K562 (cell line): ENCODE results near the gene PRKAR2B. TPM values are rescaled to one million over a fixed set of nuclear protein-coding genes. Genes with fewer than 3 reads are reported as not detected.

Experiments
- NKRF ChIP-seq: fragments of 450-650 bp; IDR thresholded peaks from 2 replicates; pipeline ENCODE4 v1.6.1; 2016; ENCODE audit warnings: borderline replicate concordance
- PATZ1 ChIP-seq: fragments of 250-450 bp; sonication (Bioruptor Pico); IDR thresholded peaks from 2 replicates; pipeline ENCODE4 v1.5.0; 2020; ENCODE audit warnings: mild to moderate bottlenecking, borderline replicate concordance
- SOX6 ChIP-seq: fragments of 450-650 bp; IDR thresholded peaks from 2 replicates; pipeline ENCODE4 v1.6.1; 2014; ENCODE audit warnings: mild to moderate bottlenecking
- SP1 ChIP-seq: sonication (generic); formaldehyde crosslinking; IDR thresholded peaks from 2 replicates; pipeline ENCODE4 v1.8.1; 2022; ENCODE audit warnings: mild to moderate bottlenecking, missing genetic modification reagents
- SP2 ChIP-seq: IDR thresholded peaks from 2 replicates; pipeline ENCODE4 v1.6.1; 2011; ENCODE audit warnings: mild to moderate bottlenecking, low read depth, low read length, moderate library complexity; ENCODE audit not compliant: poor library complexity, severe bottlenecking; ENCODE audit errors: extremely low read depth
- STAT6 ChIP-seq: sonication (generic); formaldehyde crosslinking; IDR thresholded peaks from 2 replicates; pipeline ENCODE4 v1.8.1; 2023; ENCODE audit warnings: mild to moderate bottlenecking, missing genetic modification reagents
- TCFL5 ChIP-seq: fragments of 250-450 bp; sonication (Bioruptor Pico); conservative IDR thresholded peaks from 2 replicates; pipeline ENCODE4 v1.6.1; 2021; ENCODE audit warnings: mild to moderate bottlenecking, moderate library complexity, matching md5 sums
- TEAD4 ChIP-seq, 2 experiments: sonication (generic) in 1 of 2; formaldehyde crosslinking in 1 of 2; IDR thresholded peaks; 2 replicates each; pipeline versions ENCODE4 v1.6.1 to v1.8.0; 2012 to 2022; ENCODE audit warnings: borderline replicate concordance in 1 of 2, inconsistent platforms in 1 of 2, low read length in 1 of 2, mild to moderate bottlenecking in 1 of 2, missing genetic modification reagents in 1 of 2
- ZNF274 ChIP-seq: IDR thresholded peaks from 2 replicates; pipeline ENCODE4 v1.6.1; 2011; ENCODE audit warnings: low read depth, mild to moderate bottlenecking, low read length, moderate library complexity, borderline replicate concordance
- polyA plus RNA-seq, 8 experiments: library from polyadenylated mRNA; depleted of rRNA in 4 of 8; stranded (reverse) in 5 of 8; unstranded in 3 of 8; fragments of >200 nt; fragmentation: Nextera tagmentation in 2 of 8; fragmentation: Illumina TruSeq in 1 of 8; extraction: Ambion mirVana in 2 of 8; extraction: Trizol in 1 of 8; gene quantifications; 2 replicates each; pipeline versions ENCODE4 v1.2.1 to v1.2.3, GENCODE V29; 2011 to 2014; ENCODE audit warnings: inconsistent platforms in 1 of 8, missing spikeins in 1 of 8
- total RNA-seq, 7 experiments: library from RNA; depleted of rRNA in 6 of 7; stranded (reverse); fragments of >200 nt in 6 of 7; fragmentation: Illumina TruSeq in 2 of 7; extraction: Trizol in 2 of 7; gene quantifications; 2 replicates each; pipeline versions ENCODE4 v1.2.1 to v1.2.3, GENCODE V29; 2011 to 2021; ENCODE audit warnings: low replicate concordance in 1 of 7
- TF ChIP-seq, protein P1 (sequence below): fragments of 450-650 bp; formaldehyde crosslinking; IDR thresholded peaks from 2 replicates; pipeline ENCODE4 v1.4.0; 2020; ENCODE audit warnings: mild to moderate bottlenecking
- TF ChIP-seq, protein P2 (sequence below): sonication (generic); formaldehyde crosslinking; IDR thresholded peaks from 2 replicates; pipeline ENCODE4 v1.5.0; 2020; ENCODE audit warnings: missing genetic modification reagents
- TF ChIP-seq, protein P3 (sequence below): fragments of 450-650 bp; IDR thresholded peaks from 2 replicates; pipeline ENCODE4 v1.7.0; 2016; ENCODE audit warnings: borderline replicate concordance
- TF ChIP-seq, protein P4 (sequence below): fragments of 250-450 bp; sonication (Bioruptor Pico); IDR thresholded peaks from 2 replicates; pipeline ENCODE4 v1.8.0; 2021; ENCODE audit warnings: mild to moderate bottlenecking, moderate library complexity

Gene PRKAR2B
- total and polyA plus RNA-seq, 9 of the 15 experiments (the other 6 are each of a cell fraction or from before 2014, with no cell fraction given): 59.0 to 173 (median 129) TPM

DNA sequence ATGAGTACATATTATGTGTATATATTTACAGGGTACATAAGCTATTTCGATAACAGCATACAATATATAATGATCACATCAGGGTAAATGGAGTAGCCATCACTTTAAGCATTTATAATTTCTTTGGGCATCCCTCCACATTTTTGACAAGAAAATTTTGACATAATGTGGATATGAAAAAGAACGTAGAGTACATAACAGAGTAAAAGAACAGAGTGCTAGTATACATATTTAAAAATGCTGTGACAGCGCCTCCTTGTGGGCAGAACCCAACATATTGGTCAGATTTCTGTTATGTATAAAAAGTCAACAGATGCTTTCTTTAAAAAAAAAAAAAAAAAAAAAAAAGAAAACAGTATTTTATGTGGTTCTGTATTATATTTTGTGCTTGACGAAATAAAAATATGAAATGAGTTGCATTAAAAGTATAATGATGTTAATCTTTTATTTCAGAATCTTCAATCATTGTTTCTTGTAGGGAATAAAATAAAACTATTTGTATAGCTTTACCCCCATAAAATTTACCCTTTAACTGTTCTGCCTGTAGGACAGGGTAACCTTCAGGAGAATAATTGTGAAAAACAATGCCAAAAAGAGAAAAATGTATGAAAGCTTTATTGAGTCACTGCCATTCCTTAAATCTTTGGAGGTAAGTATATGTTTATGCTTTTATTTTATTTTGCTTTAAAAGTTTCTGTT, 106.0 kb downstream of the PRKAR2B start (continued):
- TF ChIP-seq NKRF (no peak), STAT6 (CRISPR knock-in tag) (no peak), TCFL5 (CRISPR knock-in tag) (no peak), SP1 (CRISPR knock-in tag) (no peak), TEAD4 (IDR thresholded peaks at IDR 0.05; ENCODE audit: low read length) (peak; percentile 24; the same call in 1 of the 2 replicates), TEAD4 (CRISPR knock-in tag; IDR thresholded peaks at IDR 0.05; ENCODE audit: borderline replicate concordance) (no peak), SOX6 (no peak), SP2 (no peak), ZNF274 (peak; percentile 12; the same call in 1 of the 2 replicates), PATZ1 (CRISPR knock-in tag) (no peak)
- TF ChIP-seq, protein P1, sequence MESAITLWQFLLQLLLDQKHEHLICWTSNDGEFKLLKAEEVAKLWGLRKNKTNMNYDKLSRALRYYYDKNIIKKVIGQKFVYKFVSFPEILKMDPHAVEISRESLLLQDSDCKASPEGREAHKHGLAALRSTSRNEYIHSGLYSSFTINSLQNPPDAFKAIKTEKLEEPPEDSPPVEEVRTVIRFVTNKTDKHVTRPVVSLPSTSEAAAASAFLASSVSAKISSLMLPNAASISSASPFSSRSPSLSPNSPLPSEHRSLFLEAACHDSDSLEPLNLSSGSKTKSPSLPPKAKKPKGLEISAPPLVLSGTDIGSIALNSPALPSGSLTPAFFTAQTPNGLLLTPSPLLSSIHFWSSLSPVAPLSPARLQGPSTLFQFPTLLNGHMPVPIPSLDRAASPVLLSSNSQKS (CRISPR knock-in tag): no peak
- TF ChIP-seq, protein P2, sequence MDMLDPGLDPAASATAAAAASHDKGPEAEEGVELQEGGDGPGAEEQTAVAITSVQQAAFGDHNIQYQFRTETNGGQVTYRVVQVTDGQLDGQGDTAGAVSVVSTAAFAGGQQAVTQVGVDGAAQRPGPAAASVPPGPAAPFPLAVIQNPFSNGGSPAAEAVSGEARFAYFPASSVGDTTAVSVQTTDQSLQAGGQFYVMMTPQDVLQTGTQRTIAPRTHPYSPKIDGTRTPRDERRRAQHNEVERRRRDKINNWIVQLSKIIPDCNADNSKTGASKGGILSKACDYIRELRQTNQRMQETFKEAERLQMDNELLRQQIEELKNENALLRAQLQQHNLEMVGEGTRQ (CRISPR knock-in tag): no peak
- TF ChIP-seq, protein P3, sequence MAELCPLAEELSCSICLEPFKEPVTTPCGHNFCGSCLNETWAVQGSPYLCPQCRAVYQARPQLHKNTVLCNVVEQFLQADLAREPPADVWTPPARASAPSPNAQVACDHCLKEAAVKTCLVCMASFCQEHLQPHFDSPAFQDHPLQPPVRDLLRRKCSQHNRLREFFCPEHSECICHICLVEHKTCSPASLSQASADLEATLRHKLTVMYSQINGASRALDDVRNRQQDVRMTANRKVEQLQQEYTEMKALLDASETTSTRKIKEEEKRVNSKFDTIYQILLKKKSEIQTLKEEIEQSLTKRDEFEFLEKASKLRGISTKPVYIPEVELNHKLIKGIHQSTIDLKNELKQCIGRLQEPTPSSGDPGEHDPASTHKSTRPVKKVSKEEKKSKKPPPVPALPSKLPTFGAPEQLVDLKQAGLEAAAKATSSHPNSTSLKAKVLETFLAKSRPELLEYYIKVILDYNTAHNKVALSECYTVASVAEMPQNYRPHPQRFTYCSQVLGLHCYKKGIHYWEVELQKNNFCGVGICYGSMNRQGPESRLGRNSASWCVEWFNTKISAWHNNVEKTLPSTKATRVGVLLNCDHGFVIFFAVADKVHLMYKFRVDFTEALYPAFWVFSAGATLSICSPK: 0 out of 2 replicates have a peak, but pooled peaks have one; percentile 15
- TF ChIP-seq, protein P4, sequence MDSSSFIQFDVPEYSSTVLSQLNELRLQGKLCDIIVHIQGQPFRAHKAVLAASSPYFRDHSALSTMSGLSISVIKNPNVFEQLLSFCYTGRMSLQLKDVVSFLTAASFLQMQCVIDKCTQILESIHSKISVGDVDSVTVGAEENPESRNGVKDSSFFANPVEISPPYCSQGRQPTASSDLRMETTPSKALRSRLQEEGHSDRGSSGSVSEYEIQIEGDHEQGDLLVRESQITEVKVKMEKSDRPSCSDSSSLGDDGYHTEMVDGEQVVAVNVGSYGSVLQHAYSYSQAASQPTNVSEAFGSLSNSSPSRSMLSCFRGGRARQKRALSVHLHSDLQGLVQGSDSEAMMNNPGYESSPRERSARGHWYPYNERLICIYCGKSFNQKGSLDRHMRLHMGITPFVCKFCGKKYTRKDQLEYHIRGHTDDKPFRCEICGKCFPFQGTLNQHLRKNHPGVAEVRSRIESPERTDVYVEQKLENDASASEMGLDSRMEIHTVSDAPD (CRISPR knock-in tag): no peak
